ENCODE results near the gene CCZ1.
"Not testable (repeated sequence)": the region's sequence is repeated elsewhere in the genome, so short reads cannot be mapped to it uniquely, and the experiment has no call there.

Gene CCZ1

GRCh38 chr7:5908835-5909234 is 10.3 kb downstream of the CCZ1 start:
- DNase-seq (ENCODE audit: low read depth in 2 of 2), result not testable (repeated sequence)

- not testable (repeated sequence) for DNase-seq (ENCODE audit: low read depth in 2 of 2)
Observed at GRCh38 chr7:5916529-5916928, 18.0 kb downstream of the CCZ1 start.

- DNase-seq (ENCODE audit: low read depth in 2 of 2), result not testable (repeated sequence)
Observed at GRCh38 chr7:5924180-5924579, 25.6 kb downstream of the CCZ1 start.

- not testable (repeated sequence) for DNase-seq (ENCODE audit: low read depth in 2 of 2)
Observed at GRCh38 chr7:5924630-5925029, 26.1 kb downstream of the CCZ1 start.

- DNase-seq (ENCODE audit: low read depth in 2 of 2), result not testable (repeated sequence)
Observed at GRCh38 chr7:5926263-5926870, 27.8 kb downstream of the CCZ1 start.

- not testable (repeated sequence) for DNase-seq (ENCODE audit: low read depth in 2 of 2)
Observed at GRCh38 chr7:5930290-5930689, 31.8 kb downstream of the CCZ1 start.

GRCh38 chr7:5931250-5931649 is 32.7 kb downstream of the CCZ1 start:
- not testable (repeated sequence) for DNase-seq (ENCODE audit: low read depth in 2 of 2)

GRCh38 chr7:5931905-5932644 is 33.5 kb downstream of the CCZ1 start:
- not testable (repeated sequence) for DNase-seq (ENCODE audit: low read depth in 2 of 2)

- not testable (repeated sequence) for DNase-seq (ENCODE audit: low read depth in 2 of 2)
Observed at GRCh38 chr7:5934945-5935450, 36.5 kb downstream of the CCZ1 start.

GRCh38 chr7:5963205-5963604 is 64.7 kb downstream of the CCZ1 start:
- DNase-seq (ENCODE audit: low read depth in 2 of 2), result not testable (repeated sequence)

- not testable (repeated sequence) for DNase-seq (ENCODE audit: low read depth in 2 of 2)
Observed at GRCh38 chr7:5963810-5964209, 65.3 kb downstream of the CCZ1 start.

- not testable (repeated sequence) for DNase-seq (ENCODE audit: low read depth in 2 of 2)
Observed at GRCh38 chr7:5970347-5970911, 71.9 kb downstream of the CCZ1 start, which contains the start of gene RSPH10B. Gene RSPH10B, minus strand, starts transcription at chr7:5970689. Its CDS starts 3,573 bp downstream, at chr7:5967116.

GRCh38 chr7:5973580-5973979 is 75.0 kb downstream of the CCZ1 start:
- not testable (repeated sequence) for DNase-seq (ENCODE audit: low read depth in 2 of 2)
